A204.1 (cell line): Measurements from ENCODE around the gene ENKUR.

Source experiments
- FAIRE-seq: peaks from 2 replicates; lab custom pipeline; 2012; peaks lifted over from hg19 to GRCh38; lab: Jason Lieb, UNC

ENKUR gene, protein sequence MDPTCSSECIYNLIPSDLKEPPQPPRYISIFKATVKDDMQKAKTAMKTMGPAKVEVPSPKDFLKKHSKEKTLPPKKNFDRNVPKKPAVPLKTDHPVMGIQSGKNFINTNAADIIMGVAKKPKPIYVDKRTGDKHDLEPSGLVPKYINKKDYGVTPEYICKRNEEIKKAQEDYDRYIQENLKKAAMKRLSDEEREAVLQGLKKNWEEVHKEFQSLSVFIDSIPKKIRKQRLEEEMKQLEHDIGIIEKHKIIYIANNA

DNA sequence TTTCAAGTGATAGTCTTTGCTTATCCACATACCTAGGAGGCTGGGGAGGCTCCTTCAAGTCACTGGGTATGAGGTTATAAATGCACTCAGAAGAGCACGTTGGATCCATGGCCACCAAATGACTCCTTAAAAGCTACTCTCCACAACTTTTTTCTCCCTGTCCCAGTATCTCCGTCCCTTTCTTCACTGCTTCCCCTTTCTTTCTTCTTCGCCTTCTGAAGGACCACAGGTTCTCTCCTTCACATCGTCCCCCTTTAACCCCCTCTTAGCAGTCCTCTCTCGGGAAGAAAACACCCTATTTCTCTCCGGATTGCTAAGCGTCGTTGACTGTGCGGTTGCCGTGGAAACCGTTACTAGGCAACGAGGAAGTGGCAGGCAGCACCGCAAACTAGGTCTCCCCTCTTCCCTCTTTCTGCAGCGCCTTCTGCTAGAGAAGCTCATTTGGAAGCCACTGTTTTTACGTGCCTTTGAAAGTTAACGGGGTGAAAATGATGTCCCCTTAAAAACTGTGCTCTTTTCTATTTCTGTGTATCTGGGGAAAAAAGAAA is at the start of gene ENKUR:
Gene ENKUR, minus strand, starts transcription at position 331 of the 548 bp plus-strand sequence. Its CDS starts 222 bp downstream, at position 109.
- no peak for FAIRE-seq

GRCh38 chr10:25064401-25064800 is 48.4 kb upstream of the ENKUR start:
- FAIRE-seq = no peak

GRCh38 chr10:25063644-25064043 is 47.7 kb upstream of the ENKUR start:
- no peak for FAIRE-seq

- no peak for FAIRE-seq
Observed at GRCh38 chr10:25063157-25063556, 47.2 kb upstream of the ENKUR start.

DNA sequence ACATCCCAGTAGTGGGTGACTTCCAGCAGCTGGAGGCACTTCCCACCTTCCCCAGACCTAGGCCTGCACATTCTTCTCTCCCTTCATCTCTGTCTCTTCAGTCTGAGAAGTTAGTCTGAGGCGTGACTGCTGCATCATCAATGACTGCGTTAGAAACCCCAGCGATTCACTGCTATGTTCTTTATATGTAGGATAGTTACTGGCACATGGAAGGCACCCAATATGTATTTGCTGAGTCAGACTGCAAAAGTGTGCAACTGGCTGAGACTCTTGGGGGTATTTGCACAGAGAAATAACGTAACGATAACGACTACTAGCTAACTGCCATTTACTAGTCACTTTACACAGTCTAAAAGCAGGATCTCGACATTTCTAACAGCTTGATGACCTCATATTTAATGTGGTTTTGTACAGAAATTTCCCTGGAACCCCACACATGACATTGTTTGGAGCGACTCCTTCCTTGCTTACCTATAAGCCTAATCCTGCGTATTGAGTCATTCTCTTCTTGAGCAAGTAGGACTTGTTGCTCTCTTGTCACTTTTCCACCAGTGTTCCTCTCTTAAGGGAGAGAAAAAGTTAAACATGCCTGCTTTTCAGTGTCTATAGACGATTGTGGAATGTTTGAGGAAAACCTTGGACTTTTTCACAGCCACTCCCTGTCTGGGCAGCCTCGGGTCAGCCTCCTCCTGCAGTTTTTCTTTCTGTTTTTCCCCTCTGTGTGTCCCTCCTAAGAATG is 45.9 kb upstream of the ENKUR start:
- no peak for FAIRE-seq

DNA sequence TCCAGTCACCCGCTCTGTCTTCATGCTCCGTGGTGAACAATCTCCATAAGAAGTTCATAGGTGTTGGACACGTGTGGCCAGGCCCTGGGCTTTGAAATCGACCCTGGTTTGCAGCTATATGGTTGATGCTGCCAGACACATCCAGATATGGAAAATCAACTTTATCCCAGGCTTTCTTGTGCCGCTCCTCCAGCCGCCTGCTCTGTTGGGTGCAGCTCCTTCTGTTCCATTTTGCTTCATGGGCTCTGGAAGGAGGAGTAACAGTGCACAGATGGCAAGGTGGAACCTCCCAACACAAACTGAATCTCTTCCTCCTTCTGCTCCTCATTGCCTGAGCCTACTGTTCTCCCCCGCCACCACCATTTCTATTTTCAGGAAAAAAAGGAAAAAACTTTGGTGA is 45.2 kb upstream of the ENKUR start:
- no peak for FAIRE-seq

DNA sequence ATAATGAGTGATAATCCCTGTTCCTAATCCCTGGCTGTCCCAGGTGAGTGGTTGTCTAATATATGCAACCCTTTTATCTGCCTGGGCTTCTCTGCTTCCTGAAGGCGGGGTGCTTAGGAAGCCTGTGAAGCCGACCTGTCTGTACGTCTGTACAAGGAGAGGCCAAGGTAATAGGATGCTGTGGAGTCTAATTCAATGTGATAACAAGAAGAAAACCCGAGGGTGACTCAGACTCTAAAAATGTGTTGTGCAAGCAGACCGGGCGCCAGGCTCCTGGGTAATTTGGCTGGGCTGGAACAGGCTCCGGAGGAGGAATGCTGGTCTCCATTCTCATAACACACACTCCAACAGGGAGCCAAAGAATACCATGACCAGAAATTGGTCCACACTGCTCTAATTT is 44.0 kb upstream of the ENKUR start:
- FAIRE-seq = no peak

DNA sequence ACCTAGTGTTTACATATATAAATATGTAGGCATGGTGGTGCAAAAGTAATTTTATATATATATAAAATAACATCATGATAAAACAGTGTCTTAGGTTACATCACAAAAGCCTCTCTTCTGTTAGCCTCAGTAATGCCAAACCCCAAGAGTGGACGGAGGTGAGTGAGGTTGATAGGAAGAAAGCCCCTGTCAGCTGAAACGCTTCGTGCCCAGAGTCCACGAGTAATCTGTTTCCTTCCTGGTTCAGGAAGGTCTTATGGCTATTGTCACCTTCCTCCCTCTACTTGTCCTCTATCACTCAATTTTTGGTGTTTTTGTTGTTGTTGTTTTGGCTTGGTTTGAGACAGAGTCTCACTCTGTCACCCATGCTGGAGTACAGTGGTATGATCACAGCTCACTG is 41.9 kb upstream of the ENKUR start:
- FAIRE-seq = no peak

GRCh38 chr10:25056726-25057125 is 40.8 kb upstream of the ENKUR start:
- no peak for FAIRE-seq

DNA sequence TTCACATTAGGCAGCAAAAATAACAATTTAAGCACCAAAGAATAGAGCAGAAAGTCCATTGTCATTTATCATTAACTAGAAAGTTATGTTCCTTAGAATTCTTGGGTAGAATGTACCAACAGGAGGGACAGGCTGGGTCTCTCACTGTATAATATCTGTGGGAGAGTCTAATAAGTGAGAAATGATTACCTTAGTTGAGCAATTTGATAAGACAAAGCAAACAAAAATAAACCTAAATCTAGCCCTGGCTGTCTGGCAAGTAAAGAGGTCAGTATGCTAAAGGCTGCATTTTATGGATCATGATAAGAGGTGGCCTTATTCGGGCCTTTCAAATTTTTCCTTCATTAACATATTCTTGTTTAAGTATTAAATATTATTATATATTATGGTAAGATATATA is 36.1 kb upstream of the ENKUR start:
- no peak for FAIRE-seq

GRCh38 chr10:25050402-25050801 is 34.4 kb upstream of the ENKUR start:
- FAIRE-seq = no peak

DNA sequence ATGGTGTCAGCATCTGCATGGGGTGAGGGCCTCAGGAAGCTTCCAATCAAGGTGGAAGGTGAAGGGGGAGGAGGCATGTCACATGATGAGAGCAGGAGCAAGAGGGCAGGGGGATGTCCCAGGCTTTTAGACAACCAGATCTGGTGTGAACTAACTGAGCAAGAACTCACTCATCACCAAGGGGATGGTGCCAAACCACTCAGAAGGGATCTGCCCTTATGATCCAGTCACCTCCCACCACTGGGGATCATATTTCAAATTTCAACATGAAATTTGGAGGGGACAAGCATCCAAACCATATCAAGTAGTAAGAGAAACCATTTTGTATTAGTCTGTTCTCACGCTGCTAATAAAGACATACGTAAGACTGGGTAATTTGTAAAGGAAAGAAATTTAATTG is 34.0 kb upstream of the ENKUR start:
- FAIRE-seq = no peak

- FAIRE-seq = no peak
Observed at GRCh38 chr10:25048450-25048849, 32.5 kb upstream of the ENKUR start.

GRCh38 chr10:25047591-25048301 is 31.8 kb upstream of the ENKUR start:
- no peak for FAIRE-seq

- no peak for FAIRE-seq
Observed at GRCh38 chr10:25047088-25047487, 31.1 kb upstream of the ENKUR start.

GRCh38 chr10:25046641-25047040 is 30.7 kb upstream of the ENKUR start:
- FAIRE-seq = no peak

GRCh38 chr10:25039531-25039930 is 23.6 kb upstream of the ENKUR start:
- FAIRE-seq = no peak

DNA sequence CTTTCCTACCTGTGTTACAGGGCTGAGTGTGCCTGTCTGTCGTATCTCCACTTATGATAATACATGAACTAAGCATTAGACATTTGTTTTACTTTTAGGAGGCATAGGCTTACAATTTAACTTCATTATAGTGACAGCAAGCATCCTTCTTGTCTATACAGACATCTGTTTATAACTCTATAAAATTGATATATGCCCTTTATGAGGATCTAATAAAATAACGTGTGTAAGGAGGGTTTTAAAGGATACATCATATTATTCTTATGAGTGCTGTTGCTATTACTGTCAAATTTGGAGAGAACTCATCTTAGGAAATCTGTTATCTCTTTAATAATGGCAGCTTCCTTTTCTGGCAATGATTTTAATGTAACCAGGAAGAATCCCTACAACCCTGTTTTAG is 22.4 kb upstream of the ENKUR start:
- no peak for FAIRE-seq

DNA sequence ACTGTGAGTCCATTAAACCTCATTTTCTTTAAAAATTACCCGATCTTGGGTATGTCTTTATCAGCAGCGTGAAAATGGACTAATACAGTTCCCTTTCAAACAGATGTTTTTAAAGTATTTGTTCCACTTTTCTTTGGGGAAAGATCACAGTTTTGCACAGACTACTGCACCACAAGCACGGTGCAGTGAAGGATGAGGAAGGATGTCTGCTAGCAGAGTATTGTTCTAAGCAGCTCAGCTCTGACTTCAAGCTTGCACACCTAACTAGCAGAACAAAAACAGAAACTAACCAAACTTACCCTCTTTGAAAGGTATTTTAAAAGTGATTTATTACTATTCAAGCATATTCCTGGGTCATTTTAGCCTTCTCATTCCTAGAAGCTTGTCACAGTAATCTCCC is 20.4 kb upstream of the ENKUR start:
- no peak for FAIRE-seq

DNA sequence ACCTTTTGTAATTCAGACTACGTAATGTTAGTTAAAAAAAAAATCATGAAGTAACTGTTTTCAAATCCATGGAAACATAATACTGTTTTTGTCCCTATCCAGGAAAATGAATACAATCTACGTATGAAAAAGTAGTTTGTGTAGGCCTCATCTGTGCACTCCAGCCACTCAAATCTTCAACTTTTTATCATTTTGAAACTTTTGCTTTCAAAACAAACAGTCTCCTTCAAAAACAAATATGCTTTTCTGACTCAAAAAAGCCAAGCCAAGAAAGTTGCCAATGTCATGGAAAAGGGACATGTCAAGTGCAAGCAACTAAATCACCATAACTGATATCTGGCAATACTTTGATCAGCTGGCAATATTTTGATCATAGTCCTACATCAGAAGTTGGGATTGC is 13.6 kb upstream of the ENKUR start:
- no peak for FAIRE-seq

GRCh38 chr10:25028711-25029110 is 12.8 kb upstream of the ENKUR start:
- FAIRE-seq = no peak

GRCh38 chr10:25026463-25026862 is 10.5 kb upstream of the ENKUR start:
- FAIRE-seq = peak; percentile 98

DNA sequence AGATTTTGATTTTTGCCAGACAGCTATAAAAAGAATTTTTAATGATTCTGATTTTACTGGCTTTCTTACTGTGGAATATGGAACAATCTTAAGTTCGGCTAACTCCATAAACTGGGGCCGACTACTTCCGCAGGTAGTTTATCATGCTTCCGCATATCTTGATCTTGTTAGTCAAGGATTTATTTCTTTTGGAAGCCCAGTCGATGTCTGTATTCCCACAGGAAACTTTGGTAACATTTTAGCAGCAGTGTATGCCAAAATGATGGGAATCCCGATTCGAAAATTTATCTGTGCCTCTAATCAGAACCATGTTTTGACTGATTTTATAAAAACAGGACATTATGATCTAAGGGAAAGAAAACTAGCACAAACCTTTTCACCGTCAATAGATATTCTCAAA is 8.6 kb upstream of the ENKUR start:
- FAIRE-seq = no peak
